NCI-H2196 treated with DMSO at 0.1 percent for 48 hours (cell line): ENCODE results near the gene FMO4.
"Not testable (repeated sequence)": the region's sequence is repeated elsewhere in the genome, so short reads cannot be mapped to it uniquely, and the experiment has no call there.

Experiments
- DNase-seq: peaks from one replicate; lab custom pipeline; 2025; ENCODE audit not compliant: unreplicated experiment; lab: John Stamatoyannopoulos, UW

Gene FMO4

DNA sequence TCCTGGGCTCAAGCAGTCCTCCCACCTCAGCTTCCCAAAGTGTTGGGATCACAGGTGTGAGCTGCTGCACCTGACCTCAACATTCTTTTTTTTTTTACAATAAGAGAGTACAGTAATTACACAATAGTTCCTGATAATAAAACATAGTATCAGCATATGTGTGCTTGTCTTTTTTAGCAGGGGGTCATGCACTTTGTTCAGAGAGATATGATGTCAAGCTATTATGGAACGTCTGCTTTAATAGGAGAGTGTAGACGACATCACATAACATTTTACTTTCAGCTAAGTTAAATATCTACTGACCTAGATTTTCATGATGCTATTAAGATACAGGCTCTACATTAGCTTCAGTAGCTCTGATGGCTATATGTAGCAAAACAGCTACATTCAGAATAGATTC lies 70.5 kb downstream of the FMO4 start:
- no peak for DNase-seq

DNA sequence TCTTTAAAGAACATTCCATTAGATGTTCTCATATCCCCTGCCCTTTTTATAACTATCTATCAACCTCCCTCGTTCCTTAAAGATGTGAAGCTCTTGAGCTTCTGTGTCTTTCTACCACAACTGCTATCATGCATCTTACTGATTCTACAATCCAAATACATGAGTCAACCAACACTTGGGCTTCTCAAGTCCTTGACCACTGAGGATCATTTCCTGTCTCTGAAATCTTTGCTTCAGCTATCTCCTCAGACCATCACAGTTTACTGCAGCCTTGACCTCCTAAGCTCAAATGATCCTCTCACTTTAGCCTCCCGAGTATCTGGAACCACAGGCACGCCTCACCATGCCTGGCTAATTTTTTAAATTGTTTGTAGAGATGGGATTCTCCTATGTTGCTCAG lies 75.2 kb downstream of the FMO4 start:
- DNase-seq, result no peak

DNA sequence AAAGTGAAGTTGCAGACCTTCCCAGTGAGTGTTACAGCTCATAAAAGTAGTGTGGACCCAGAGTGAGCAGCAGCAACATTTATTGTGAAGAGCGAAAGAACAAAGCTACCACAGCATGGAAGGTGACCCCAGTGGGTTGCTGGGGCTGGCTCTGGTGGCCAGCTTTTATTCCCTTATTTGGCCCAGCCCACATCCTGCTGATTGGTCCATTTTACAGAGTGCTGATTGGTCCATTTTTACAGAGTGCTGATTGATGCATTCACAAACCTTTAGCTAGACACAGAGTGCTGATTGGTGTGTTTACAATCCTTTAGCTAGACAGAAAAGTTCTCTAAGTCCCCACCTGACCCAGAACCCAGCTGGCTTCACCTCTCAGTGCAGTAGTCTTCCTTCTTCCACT lies 76.8 kb downstream of the FMO4 start:
- DNase-seq, result not testable (repeated sequence)
